Measurements from ENCODE around the gene CREB1.

Gene CREB1

DNA sequence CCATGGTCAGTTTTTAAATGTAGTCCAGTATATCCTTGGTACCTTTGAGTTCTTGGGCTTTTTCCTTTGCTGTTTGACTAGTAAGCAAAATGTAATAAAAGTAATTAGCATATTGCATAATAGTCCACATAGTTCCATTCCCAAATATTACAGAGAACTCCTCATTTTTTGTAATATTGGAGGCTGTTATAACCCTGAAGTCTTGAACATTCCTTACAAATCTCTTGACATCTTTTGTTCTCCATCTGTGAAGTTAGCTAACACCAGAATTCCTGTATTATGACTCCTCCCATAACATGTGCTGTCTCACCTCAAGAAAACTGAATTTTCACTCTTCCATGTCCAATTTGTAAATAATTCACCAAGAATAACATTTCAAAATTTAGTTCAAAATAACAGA lies 17.1 kb downstream of the CREB1 start:
- no peak for DNase-seq

DNA sequence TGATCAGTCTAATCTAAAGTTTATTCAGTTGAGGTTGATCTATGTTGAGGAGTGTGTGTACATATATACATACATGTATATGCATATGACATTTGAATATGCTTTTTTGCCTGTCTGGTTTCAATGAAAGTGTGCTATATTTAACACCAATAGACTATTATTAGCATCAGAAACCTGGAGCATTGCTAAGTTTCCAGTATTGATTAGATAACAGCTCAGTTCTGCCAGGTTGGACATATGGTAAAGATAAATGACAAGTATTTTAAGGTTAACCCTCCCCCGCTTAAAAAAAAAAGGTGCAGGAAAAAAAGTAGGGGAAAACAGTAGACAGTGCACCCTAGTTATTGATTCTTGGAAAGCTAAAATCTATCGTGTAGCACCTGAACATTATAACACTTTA lies 19.4 kb downstream of the CREB1 start:
- no peak for DNase-seq

DNA sequence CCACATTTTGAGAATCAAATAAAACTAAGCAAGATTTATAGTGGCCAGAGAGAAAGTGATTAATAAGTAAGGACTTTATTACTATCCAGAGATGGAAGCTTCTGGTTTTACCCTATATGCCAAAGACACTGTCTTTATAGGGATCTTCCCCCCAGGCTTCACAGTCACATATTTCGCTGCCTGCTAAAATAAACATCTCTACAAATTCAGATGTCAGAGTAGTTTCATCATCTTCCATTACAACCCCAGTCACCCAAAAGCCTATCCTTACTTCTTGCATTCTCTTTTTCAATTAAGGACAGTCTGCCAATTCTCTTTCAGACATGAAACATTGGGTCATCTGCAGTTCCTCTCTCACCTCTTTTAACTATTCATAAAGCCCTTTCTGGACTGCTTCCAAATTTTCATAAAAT lies 28.3 kb downstream of the CREB1 start:
- no peak for DNase-seq

DNA sequence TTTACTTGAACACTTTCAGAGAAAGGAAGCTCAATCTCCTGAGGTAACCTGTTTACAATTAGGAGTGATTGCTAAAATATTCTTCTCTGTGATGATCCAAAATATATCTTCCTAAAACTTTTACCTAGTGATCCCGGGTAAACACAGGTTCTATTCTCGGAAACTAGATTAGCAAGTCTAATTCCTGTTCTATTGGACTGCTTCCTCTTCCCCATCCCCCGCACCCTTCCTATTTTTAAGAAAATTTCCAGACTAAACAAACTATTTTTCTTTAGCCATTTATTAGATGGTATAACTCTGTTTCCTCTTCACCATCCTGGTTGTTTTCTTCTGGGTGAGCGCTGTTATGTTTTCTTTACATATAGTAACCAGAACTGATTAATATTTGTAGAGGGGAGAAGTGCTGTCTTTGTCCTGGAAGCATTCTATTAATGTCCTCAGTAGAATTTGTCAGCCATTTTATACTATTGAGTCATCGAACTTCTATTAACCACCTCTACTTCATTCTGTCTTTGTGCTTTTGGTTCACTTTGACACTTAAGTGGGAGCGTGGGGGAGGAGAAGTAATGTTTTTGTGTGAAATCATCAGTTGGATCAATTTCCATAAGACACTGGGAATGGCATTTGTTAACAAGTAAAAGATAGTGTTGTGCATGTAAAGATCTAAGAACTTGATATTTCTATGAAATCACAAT lies 31.8 kb downstream of the CREB1 start:
- no peak for DNase-seq

DNA sequence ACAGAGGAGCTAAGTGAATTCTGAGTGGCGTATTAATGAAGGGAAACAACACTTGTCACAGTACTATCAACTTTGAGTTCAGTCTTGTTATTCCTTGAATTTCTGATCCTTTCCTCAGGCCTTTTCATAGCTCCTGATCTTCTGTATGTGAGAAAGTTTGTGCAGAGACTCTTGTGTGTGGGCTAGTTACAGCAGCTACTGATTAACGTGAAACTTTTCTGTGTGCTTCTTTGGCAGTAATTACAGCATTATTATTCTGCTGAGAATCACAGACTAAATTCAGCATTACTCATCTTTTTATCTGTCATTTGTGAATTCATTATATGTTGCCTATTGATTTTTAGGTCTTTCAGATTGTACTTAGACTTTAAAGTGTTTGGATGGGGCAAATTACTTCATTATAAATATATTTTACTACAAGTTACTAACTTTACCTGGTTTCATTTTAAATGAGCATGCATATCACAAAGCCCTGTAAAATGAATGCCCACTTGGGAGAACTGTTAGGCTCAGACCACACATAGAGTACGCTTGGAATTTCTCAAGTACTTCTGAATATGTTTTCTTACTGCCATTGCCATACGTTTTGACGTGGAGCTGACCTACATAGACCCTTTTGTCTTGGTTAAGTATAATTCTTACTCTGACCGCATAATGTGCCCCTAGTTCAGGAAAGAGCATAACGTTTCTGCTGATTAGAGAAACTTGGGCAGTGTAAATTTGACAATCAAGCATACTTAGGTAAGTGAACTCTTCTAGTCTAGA lies 36.2 kb downstream of the CREB1 start:
- no peak for DNase-seq

DNA sequence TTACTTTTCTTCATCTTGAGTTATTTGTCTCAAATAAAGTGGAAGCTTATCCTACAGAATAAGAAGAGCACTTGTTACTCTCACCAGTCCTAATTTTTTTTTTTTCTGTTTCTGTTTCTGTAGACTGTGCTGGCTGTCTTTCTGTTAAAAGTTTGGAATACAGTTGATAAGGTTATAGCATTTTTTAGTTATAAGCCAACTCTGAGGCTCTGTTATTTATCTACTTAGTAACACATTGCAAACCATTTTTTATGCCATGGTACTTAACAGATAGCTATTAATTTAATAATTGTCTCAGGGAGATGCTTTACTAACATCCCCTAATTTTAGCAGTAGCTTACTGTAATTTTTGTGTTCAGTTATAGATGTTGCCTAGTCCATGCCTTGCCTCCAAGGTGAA lies 37.9 kb downstream of the CREB1 start:
- DNase-seq: no peak

DNA sequence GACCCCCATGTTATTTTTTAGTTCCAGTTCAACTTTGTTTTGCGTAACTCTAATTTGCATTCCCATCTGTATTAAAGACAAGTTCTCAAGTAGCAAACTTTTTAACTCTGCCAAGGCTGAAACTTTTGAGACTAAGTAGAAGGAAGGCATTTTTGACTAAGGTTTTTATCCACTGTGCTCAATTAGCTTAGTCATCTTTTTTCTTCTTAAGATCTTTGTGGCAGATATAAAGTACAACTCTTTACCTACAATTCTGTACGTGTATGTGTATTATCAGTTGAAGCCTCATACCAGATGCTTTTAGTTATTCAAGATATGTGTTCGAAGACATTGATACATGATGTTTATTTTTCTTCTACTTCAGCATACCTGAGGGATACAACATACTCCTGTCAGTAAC lies 41.6 kb downstream of the CREB1 start:
- DNase-seq: no peak

DNA sequence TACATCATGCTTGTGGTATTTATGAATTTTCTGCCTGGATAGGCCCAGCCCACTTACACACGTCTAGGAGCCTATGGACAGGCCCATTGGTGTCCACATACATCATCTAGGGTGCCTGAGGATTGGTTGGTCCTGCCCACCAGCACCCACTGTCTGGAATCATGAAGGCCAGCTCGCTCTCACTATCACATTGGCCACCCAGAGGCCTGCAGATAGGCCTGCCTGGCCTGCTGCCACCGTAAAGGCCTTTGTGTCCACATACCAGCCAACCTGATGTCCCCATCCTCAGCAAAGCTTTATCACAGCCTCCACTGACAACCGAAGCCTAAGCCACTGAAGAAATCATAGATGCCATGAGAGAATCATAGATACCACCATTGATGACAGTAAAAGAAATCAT lies 55.2 kb downstream of the CREB1 start:
- DNase-seq: no peak

DNA sequence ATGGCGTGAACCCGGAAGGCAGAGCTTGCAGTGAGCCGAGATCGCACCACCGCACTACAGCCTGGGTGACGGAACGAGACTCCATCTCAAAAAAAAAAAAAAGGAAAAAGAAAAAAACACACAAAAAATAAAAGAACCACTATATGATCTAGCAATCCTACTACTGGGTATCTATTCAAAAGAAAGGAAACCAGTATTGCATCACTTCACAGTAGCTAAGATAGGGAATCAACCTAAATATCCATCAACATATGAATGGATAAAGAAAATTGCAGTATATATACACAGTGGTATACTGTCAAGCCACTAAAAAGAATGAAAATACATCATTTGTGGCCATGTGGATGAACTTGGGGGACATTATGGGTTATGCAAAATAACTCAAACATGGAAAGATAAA lies 57.5 kb downstream of the CREB1 start:
- DNase-seq: no peak

DNA sequence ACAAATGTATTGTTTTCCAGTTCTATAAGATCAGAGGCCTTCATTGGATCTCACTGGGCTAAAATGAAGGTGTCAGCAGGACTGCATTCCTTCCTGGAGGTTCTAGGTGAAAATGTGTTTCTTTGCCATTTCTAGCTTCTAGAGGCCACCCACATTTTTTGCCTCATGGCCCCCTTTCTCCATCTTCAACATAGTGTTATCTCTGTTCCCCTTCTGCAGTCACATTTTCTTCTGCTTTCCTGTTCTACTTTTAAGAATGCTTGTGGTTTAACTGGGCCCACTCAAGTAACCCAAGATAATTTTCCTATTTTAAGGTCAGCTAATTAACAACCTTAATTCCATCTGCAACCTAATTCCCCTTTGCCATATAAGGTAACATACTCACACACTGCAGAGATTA lies 59.4 kb downstream of the CREB1 start:
- DNase-seq: no peak

DNA sequence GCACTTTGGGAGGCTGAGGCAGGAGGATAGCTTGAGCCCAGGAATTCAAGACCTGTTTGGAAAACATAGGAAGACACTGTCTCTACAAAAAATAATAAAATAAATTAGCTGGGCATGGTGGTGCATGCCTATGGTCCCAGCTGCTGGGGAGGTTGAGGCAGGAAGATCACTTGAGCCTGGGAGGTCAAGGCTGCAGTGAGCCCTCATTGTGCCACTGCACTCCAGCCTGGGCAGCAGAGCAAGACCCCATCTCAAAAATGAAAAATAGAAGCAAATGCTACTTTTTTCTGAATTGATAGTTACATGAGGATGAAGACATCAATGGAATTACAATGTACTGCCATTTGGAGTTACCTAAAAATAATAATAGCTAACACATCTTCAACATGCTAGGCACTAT lies 63.5 kb downstream of the CREB1 start:
- no peak for DNase-seq

DNA sequence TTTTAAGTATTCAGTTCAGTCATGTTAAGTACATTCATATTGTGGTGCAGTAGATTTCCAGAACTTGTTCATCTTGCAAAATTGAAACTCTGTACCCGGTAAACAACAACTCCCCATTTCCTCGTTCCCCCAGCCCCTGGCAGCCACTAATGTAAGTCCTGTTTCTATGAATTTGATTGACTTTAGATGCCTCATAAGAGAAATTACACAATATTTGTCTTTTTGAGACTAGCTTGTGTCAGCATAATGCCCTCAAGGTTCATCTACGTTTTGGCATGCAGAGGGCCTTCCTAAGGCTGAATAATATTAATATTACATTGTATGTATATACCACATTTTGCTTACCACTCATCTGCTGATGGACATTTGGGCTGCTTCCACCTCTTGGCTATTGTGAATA lies 64.5 kb downstream of the CREB1 start:
- DNase-seq: no peak

DNA sequence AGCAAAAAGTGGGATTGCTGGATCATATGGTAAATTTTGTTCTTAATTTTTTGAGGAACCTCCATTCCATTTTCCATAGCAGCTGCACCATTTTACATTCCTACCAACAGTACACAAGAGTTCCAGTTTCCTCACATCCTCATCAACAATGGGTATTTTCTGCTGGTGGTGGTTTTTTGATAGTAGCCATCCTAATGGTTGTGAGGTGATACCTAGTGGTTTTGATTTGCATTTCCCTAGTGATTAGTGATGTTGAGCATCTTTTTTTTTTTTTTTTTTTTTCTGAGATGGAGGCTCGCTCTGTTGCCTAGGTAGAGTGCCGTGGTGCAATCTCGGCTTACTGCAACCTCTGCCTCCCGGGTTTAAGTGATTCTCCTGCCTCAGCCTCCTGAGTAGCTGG lies 65.0 kb downstream of the CREB1 start:
- DNase-seq: no peak

DNA sequence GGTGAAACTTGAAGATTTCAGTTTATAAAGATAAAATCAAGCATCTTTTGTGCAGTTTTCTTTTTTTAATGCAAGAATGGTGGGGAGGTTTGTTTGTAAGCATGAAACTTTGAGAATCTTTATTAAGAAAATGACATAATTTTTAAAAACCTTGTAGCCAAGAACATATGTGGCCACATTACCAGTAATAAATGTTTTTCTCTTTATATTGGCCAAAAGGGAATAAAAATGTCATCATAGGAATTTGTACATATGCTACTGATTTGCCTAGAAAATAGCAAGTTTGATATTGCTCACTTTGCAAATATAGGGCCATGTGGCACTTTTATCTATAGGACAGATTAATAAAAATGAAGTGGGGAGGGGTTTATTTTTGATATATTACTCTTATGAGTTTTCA lies 69.9 kb downstream of the CREB1 start:
- DNase-seq: no peak

DNA sequence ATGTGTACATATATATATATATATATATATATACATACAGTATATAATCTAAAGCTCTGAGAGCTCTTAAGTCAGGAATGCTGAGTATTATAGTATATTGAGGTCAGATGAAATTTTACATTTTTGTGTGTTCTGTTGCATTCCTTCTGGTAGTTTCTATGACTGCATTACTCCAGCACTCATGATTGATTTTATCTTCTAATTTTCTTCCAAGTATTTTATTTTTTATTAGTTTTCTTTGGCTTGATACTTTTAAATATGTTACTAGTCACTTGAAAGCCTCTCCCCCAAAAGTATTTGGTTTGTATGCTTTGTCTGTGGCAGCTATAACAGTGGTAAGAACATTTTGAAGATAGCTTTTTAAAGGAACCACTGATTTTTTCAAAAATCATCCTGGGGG lies 70.5 kb downstream of the CREB1 start:
- no peak for DNase-seq

DNA sequence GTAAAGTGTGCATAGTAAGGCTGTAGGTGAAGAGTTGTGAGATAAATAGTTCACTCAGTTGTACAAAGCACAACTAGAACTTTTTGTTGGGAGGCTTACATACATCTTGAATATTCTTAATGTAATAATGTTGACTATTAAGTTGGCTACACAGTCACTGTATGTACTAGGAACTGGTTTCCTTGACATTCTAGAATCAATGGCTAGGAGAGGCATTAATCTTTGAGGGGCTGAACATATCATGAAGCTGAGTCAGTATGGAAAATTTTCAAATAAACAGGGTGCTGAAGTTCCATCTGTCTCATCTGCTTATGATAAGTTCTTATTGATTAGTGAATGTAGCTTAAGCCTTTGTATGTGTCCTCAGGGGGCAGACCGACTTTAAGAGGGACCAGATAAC lies 72.0 kb downstream of the CREB1 start:
- no peak for DNase-seq

DNA sequence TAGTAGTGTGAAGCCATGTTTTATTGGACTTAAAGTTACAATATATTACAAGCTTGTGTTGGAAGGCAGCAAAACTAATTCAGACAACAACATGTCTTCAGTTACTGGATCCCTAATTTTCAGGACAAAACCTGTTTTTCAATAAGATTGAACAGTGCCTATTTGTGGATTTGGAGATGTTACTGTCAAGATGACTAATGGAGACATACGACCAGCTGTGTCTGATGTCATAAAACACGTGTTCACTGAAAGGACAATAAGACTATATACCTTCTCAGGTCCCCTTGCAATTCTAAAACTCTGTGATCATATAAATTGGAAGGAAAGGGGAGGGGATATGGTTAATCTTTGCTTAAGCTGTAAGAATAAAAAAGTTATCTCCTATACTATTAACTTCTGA lies 73.7 kb downstream of the CREB1 start:
- no peak for DNase-seq

DNA sequence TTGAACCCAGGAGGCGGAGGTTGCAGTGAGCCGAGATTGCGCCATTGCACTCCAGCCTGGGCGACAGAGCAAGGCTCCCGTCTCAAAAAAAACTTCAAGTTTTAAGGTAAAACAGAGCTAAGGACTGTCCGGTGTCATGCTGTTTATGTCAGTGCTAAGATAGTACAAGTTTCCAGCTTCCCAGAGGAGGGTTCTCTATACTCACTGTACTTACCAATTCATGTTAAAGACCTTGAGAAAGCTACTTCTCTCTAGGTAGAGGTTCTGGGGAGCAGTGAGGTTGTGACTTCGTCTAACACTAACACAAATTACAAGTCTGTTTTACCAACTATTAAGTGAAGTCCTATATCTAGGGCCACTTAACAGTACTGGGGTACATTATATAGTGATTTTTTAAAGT lies 76.6 kb downstream of the CREB1 start:
- DNase-seq: no peak

DNA sequence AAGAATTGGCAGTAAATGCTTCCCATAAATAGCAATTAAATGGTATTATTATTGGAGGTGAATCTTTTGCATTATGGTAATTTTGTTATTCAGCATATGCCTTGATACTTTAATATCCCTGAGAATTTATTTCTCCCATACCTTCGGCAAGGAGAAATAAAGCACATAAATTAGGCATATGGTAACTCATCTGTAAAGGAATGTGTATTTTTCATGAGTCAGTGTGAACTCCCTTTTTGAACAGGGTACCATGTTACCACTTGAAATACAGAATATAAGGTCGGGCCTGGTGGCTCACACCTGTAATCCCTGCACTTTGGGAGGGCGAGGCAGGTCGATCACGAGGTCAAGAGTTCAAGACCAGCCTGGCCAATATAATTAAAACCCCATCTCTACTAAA lies 77.1 kb downstream of the CREB1 start:
- DNase-seq: no peak

DNA sequence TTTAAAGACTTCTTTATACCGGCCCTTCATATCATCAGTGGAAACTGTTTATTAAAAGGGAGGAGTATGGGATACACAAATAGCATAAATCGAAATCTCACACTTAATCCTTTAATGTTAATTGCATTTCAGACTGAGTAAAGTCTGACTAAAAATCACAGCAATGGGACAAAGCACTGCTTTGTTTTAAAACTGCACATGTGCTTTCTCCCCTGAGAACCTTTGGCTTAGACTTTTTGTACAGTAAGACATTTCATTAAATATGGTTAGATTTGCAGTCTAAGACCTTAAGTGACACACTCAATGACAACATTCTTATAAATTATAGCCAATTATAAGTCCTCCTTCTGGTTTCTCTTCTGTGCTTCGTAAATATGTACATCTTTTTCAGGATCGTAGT lies 83.0 kb downstream of the CREB1 start:
- no peak for DNase-seq

DNA sequence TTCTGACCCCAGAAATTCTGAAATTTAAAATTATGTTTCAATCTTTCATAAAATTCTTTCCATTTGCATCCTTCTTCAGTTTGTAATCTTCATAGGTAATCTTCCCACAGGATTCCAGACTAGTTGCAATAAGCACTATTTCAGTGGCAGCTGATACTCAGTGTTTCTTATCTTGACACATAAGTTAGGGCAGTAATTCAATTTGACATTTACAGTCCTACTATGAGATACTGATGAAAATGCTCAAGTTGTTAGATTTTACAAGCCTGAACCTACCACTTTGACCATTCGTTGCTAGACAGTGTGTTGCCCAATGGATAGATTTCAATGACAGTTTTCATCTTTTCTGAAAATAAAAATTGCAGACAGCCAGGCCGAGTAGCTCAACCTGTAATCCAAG lies 85.1 kb downstream of the CREB1 start:
- DNase-seq: no peak

DNA sequence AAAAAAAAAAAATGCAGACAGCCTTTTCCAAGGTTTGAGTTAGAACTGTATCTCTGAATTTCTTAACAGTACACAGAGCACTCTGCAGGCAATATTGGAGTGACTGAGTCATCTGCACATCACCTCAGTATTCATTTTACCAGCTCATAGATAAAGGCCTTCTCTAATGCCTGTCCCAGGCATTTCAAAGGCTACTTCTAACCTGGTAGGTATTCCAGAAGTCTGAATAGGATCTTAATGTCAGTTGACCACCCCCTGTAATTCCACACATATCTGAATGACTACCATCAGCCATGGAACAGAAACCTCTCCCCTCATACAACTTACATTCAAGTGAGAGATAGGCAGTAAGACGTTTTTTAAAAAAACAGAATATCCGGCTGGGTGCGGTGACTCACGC lies 86.4 kb downstream of the CREB1 start:
- DNase-seq: no peak

DNA sequence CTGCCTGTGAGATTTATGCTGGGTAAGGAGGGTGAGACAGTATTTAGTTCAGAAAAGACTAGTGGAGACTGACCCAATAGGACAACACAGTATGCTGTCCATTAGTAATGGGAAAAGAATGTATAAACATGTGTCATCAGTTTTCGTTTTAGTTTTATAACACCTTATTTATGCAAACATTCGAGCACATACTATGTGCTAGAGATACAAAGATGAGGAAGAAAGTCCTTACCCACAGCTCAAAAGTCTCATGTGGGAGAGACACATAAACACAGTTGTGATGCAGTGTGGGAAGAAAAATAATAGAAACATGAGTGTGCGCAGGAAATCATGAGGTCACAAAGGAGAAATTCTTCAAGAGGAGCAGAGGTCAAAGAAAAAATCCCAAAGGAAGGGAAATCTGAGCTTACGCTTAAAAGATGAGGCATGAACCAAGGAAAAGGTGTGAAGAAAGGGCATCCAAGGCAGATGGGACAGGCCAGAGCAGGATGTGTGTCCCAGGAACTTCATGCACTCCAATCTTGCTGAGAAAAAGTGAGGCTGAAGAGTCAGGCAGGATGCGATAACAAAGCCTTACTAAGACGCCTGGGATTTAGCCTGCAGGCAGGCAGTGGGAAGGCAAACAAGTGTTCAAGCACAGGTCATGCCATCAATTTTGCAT lies 87.4 kb downstream of the CREB1 start:
- no peak for DNase-seq

DNA sequence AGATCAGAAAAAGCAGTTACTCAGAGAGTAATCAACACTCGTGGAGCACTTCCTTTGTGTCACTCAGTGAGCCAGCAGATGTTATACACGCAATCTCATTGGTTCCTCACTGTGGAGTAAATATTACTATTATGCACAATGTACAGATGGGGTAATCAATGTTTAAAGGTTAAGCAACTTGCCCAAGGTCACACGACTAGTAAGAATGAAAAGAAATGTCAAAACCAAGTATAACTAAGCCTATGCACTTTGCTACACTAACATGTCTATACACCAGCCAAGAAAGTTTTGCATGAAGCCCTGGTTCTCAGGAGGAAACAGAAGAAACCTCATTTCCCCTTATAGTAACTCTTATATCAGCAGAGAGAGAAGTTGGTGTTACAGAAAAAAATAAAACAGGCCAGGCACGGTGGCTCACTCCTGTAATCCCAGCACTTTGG lies 90.0 kb downstream of the CREB1 start:
- DNase-seq: no peak

Measured in stimulated activated CD4-positive, alpha-beta T cell treated with anti-CD3 and anti-CD28 coated beads, Interleukin-4, amount 100 ng/mL, for 1 hour (primary cell).